CD1c-positive myeloid dendritic cell (primary cell): ENCODE measurements around the gene GNAL.
"Not testable (repeated sequence)": the region's sequence is repeated elsewhere in the genome, so short reads cannot be mapped to it uniquely, and the experiment has no call there.

Experiments
- DNase-seq: peaks from one replicate; pipeline ENCODE4 v3.0.0-alpha.2; 2016; ENCODE audit errors: extremely low spot score

The GNAL gene

GRCh38 chr18:11873670-11874340 lies 184.7 kb downstream of the GNAL start:
- DNase-seq = no peak

GRCh38 chr18:11874676-11875075 lies 185.6 kb downstream of the GNAL start:
- no peak for DNase-seq

DNA sequence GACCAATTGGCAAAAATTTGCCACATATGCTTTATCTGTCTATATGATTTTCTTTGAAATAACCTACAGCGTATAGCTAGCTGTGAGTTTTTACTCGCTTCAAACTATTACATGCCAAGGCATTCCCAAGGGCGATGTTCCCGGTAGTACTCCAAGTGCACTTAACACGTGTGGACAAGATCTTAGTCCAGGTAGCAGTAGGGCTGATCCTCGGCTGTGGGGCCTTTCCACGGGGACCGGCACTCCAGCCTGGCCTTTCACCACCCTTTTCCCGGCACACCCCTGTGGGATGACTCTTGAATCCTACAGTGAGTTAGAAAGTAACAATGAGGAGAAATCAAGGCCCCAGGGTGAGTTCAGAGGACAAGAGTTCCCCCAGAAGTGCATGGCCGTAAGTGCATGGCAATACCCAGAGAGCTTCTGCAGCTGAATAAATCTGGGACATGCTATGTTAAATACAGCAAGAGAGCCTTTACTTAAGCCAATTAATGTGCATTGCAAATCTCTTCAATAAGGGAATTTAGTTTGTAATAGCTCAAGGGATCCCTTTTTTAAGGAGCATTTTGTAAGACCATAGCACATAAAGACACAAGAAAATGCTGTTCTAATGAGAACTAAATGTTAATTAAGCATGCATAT lies 188.6 kb downstream of the GNAL start:
- no peak for DNase-seq

- no peak for DNase-seq
These were observed 191.7 kb downstream of the GNAL start for GRCh38 chr18:11880586-11881304.

DNA sequence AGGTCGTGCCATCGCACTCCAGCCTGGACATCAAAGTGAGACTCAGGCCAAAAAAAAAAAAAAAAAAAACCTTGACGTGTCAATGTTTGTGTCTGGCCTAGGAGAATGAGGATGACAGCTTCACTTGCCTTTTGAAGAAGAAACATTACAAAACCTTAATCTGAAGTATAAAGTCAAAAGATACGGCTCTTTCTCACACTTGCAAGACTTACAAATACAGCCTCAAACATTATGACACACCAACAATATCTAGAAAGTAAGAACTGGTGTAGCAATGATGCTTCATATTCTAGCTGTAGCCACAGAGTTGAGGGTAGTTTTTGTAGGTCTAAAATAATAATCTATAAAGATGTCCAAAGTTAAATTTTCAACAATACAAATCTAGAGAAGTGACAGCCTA lies 193.6 kb downstream of the GNAL start:
- DNase-seq = peak; percentile 32

GRCh38 chr18:11883153-11883552 lies 194.1 kb downstream of the GNAL start:
- DNase-seq = peak; percentile 89

- peak; percentile 53 for DNase-seq
These were observed 195.4 kb downstream of the GNAL start for GRCh38 chr18:11884396-11885030.

DNA sequence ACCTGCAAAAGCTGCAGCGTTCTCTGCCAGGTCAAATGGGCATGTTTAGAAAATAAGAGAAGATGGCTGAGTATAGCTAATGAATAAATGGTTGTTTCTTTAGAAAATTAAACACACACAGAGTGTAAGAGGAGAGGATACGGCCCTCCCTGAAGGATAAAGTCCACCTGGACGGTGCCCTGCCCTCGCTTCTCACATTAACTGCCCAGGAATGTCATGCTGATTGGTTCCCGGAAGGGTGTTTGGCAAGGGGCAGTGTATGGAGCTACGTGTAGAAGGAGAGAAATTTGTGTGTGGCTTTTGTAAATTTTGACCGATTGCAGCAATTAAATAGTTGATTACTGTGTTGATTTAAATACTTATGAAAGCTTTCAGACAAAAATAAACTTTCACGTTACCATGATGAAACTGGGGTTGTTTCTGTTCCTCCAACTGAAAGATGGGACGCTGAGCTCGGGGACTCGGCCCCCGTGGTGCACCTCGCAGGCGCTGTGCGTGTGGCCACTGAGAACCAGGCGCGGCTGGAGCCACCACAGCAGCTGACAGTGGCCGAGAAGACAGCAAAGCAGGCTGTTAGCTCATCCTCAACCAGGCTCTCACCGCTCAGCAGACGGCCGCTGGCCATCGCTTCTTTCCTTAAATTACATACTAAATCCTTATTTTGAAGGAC lies 196.3 kb downstream of the GNAL start:
- DNase-seq = peak; percentile 85

DNA sequence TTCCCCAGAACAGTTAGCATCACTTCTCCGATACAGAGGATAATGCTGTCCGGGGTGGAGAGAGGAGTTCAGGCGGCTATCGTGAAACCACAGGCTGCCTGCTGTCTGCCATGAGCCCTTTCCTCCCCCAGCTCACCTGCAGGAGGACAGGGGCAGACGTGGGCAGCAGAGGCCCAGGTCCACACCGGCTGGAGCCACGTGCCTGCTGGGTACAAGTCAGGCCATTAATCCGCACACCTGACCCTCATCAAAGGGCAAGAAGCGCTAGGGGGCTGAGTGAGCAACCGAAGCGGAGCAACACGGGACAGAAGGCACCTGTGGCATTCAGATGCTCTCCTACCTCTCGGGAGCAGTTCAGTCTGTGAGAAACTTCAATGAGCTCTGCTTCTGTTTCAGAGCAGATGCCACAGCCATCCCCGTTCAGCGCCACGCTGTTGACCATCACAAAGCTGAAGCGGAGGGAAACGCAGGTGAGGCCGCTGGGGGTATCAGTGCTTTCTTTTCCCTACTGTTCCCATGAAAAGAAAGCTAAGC lies 197.6 kb downstream of the GNAL start:
- no peak for DNase-seq

DNA sequence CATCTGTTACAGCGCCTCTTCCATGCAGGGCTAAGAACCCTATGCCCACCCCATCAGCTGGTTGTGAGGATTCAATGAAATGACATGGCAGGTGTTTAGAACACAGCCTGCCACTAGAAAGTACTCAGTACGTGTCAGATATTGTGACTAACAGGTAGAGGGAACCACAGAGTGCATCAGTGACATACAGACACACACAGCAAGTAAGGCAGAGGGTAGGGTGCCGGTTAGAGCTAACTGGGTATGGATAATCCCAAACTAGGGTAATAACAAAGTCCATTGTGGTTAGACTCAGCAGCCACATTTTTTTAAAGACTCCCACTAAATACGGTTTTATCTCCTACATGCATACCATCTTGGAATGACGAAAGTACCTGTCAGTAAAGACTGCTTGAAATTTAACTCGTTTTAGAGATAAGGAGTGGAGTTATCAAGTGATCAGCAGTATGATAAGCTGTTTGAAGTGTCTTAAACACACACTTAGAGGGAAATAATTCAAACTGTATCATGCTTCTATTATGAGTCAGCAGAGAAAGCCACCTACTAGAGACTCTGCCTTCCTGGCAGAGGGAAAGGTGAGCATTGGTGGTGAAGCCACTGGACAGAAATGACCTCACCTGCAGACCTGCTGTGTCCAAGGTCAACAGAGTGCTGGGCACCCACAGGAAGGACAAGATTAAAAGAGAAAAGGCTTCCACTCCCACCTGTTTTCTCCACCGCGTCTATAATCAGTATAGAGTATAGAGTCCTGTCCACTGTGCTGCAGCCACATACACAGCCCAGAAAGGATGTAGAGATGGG lies 198.5 kb downstream of the GNAL start:
- no peak for DNase-seq

DNA sequence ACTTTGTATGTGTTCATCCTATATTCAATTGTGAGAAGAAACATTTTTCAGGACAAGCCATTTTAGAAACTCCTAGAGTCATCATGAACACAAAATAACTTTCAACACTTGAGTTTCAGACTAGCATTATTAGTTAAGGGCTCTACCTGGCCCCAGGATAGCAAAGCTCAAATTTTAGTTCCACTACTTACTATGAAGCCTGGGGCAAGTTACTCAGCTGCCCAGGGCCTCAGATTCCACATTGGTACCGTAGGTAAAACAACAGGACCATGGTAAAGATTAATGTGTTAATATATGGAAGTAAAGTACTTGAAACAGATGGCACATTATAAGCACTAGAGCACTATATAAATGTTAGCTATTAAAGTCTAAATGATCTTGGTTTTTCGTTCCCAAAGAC lies 199.7 kb downstream of the GNAL start:
- DNase-seq = no peak

DNA sequence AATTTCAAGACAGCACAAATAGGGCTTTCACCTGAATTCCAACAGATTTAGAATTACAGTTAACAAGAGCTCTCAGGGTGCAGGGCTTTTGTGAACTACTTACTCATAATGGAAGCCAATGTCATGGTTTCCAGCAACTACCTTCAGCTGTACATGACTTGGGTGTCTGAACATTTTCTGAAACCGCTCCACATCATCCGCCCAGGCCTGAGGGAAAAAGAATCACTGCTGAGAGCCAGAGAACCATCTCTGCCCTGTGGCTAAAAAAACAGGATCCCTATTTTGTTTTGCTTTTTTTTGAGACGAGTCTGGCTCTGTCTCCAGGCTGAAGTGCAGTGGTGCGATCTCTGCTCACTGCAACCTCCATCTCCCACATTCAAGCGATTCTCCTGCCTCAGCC lies 200.2 kb downstream of the GNAL start:
- DNase-seq = no peak

GRCh38 chr18:11891737-11892136 lies 202.7 kb downstream of the GNAL start:
- no peak for DNase-seq

DNA sequence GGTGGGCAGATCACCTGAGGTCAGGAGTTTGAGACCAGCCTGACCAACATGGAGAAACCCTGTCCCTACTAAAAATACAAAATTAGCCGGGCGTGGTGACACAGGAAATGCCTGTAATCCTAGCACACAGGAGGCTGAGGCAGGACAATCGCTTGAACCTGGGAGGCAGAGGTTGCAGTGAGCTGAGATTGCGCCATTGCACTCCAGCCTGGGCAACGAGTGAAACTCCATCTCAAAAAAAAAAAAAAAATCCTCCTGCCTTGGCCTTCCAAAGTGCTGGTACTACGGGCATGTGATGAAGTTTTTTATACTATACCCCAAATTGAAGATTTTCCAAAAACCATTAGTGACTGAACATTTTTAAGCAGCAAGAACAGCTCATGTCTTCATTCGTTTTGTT lies 203.4 kb downstream of the GNAL start:
- not testable (repeated sequence) for DNase-seq

DNA sequence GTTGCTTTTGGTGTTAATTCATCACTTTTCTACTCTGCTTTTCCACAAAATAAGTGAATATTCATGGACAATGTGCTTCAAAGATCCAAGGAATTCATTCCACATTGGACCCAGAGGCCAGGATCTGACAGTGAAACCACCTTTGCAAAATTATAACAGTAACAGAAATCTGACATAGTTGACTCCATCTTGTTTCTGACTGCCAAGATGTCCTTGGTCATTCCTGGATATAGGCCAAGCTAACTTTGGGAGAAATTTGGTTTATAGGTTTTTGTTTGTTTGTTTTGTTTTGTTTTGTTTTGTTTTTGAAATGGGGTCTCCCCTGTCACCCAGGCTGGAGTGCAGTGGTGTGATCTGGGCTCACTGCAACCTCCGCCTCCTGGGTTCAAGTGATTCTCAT lies 208.7 kb downstream of the GNAL start:
- no peak for DNase-seq

DNA sequence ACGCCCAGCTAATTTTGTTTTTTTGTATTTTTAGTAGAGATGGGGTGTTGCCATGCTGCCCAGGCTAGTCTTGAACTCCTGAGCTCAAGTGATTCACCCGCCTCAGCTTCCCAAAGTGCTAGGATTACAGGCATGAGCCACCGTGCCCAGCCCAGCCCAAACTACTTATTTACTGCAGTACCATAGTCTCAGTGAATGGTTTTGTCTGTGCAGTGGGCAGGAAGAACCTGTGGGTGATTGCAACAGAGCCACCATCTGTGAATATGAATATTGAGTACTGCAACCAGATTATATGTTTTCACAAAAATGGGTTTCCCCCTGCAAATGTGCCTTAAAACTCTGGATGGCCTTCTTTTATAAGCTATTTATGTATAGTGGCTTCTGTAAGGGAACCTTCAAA lies 210.0 kb downstream of the GNAL start:
- DNase-seq = no peak

- no peak for DNase-seq
These were observed 212.9 kb downstream of the GNAL start for GRCh38 chr18:11901826-11902438.

GRCh38 chr18:11902522-11903292 lies 213.6 kb downstream of the GNAL start:
- DNase-seq = no peak

GRCh38 chr18:11905613-11906012 lies 216.5 kb downstream of the GNAL start:
- DNase-seq = no peak

- no peak for DNase-seq
These were observed 217.1 kb downstream of the GNAL start for GRCh38 chr18:11906176-11906575.
